ENCODE results near the gene MAPK13.

Gene MAPK13

GRCh38 chr6:36101691-36102090 lies 28.6 kb upstream of the MAPK13 start:
- H3K36me3 ChIP-seq (replicated peaks), result peaks cover 31% of the 10 kb centered on the region
- in situ Hi-C loops (cut with HindIII; ENCODE audit: low pct_ligation_motif_present, low sequenced_read_pairs), result no loop called here
- no peak overlapping the region for H3K27ac ChIP-seq
- H3K27me3 ChIP-seq (replicated peaks), result no peaks in the 10 kb centered on the region
- TF ChIP-seq, protein P1, sequence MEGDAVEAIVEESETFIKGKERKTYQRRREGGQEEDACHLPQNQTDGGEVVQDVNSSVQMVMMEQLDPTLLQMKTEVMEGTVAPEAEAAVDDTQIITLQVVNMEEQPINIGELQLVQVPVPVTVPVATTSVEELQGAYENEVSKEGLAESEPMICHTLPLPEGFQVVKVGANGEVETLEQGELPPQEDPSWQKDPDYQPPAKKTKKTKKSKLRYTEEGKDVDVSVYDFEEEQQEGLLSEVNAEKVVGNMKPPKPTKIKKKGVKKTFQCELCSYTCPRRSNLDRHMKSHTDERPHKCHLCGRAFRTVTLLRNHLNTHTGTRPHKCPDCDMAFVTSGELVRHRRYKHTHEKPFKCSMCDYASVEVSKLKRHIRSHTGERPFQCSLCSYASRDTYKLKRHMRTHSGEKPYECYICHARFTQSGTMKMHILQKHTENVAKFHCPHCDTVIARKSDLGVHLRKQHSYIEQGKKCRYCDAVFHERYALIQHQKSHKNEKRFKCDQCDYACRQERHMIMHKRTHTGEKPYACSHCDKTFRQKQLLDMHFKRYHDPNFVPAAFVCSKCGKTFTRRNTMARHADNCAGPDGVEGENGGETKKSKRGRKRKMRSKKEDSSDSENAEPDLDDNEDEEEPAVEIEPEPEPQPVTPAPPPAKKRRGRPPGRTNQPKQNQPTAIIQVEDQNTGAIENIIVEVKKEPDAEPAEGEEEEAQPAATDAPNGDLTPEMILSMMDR (IDR thresholded peaks at IDR 0.05; ENCODE audit: low read depth, low read length, missing control alignments), result no peak
- no peak overlapping the region for H3K4me3 ChIP-seq (ENCODE audit: low read depth, low read length)
- DNase-seq, result no peak

GRCh38 chr6:36102853-36103252 lies 27.5 kb upstream of the MAPK13 start:
- no peak for DNase-seq
- peaks cover 34% of the 10 kb centered on the region for H3K36me3 ChIP-seq (replicated peaks)
- no peak overlapping the region for H3K27ac ChIP-seq
- TF ChIP-seq, protein P1 (IDR thresholded peaks at IDR 0.05; ENCODE audit: low read depth, low read length, missing control alignments), result no peak
- no peaks in the 10 kb centered on the region for H3K27me3 ChIP-seq (replicated peaks)
- no peak overlapping the region for H3K4me3 ChIP-seq (ENCODE audit: low read depth, low read length)
- in situ Hi-C loops (cut with HindIII; ENCODE audit: low pct_ligation_motif_present, low sequenced_read_pairs), result no loop called here

GRCh38 chr6:36104836-36105235 lies 25.5 kb upstream of the MAPK13 start:
- H3K36me3 ChIP-seq (replicated peaks), result peaks cover 49% of the 10 kb centered on the region
- H3K4me3 ChIP-seq (ENCODE audit: low read depth, low read length), result no peak overlapping the region
- no peak for DNase-seq
- no peak overlapping the region for H3K27ac ChIP-seq
- in situ Hi-C loops (cut with HindIII; ENCODE audit: low pct_ligation_motif_present, low sequenced_read_pairs), result no loop called here
- TF ChIP-seq, protein P1 (IDR thresholded peaks at IDR 0.05; ENCODE audit: low read depth, low read length, missing control alignments), result no peak
- no peaks in the 10 kb centered on the region for H3K27me3 ChIP-seq (replicated peaks)

- H3K36me3 ChIP-seq (replicated peaks), result peaks cover 39% of the 10 kb centered on the region
- in situ Hi-C loops (cut with HindIII; ENCODE audit: low pct_ligation_motif_present, low sequenced_read_pairs), result no loop called here
- no peak overlapping the region for H3K4me3 ChIP-seq (ENCODE audit: low read depth, low read length)
- no peak overlapping the region for H3K27ac ChIP-seq
- no peak for DNase-seq
- TF ChIP-seq, protein P1 (IDR thresholded peaks at IDR 0.05; ENCODE audit: low read depth, low read length, missing control alignments), result no peak
- H3K27me3 ChIP-seq (replicated peaks), result no peaks in the 10 kb centered on the region
Observed at GRCh38 chr6:36109092-36109491, 21.2 kb upstream of the MAPK13 start.

GRCh38 chr6:36110050-36110449 lies 20.3 kb upstream of the MAPK13 start:
- DNase-seq, result no peak
- Histone ChIP-seq H3K4me3 (ENCODE audit: low read depth, low read length) (no peak overlapping the region), H3K27ac (no peak overlapping the region), H3K27me3 (replicated peaks) (no peaks in the 10 kb centered on the region), H3K36me3 (replicated peaks) (peaks cover 38% of the 10 kb centered on the region)
- TF ChIP-seq, protein P1 (IDR thresholded peaks at IDR 0.05; ENCODE audit: low read depth, low read length, missing control alignments), result no peak
- in situ Hi-C loops (cut with HindIII; ENCODE audit: low pct_ligation_motif_present, low sequenced_read_pairs), result no loop called here

GRCh38 chr6:36110863-36111262 lies 19.4 kb upstream of the MAPK13 start:
- in situ Hi-C loops (cut with HindIII; ENCODE audit: low pct_ligation_motif_present, low sequenced_read_pairs), result no loop called here
- DNase-seq, result no peak
- Histone ChIP-seq H3K27me3 (replicated peaks) (no peaks in the 10 kb centered on the region), H3K27ac (no peak overlapping the region), H3K4me3 (ENCODE audit: low read depth, low read length) (no peak overlapping the region), H3K36me3 (replicated peaks) (peaks cover 34% of the 10 kb centered on the region)
- TF ChIP-seq, protein P1 (IDR thresholded peaks at IDR 0.05; ENCODE audit: low read depth, low read length, missing control alignments), result no peak

Measured in brain microvascular endothelial cell (primary cell).